Glomerular visceral epithelial cell (primary cell): ENCODE measurements around the gene MBOAT2.
"Not testable (repeated sequence)": the region's sequence is repeated elsewhere in the genome, so short reads cannot be mapped to it uniquely, and the experiment has no call there.

Experiments
- DNase-seq: peaks from one replicate; pipeline ENCODE4 v3.0.0-alpha.2; 2016; ENCODE audit errors: extremely low spot score

The MBOAT2 gene

DNA sequence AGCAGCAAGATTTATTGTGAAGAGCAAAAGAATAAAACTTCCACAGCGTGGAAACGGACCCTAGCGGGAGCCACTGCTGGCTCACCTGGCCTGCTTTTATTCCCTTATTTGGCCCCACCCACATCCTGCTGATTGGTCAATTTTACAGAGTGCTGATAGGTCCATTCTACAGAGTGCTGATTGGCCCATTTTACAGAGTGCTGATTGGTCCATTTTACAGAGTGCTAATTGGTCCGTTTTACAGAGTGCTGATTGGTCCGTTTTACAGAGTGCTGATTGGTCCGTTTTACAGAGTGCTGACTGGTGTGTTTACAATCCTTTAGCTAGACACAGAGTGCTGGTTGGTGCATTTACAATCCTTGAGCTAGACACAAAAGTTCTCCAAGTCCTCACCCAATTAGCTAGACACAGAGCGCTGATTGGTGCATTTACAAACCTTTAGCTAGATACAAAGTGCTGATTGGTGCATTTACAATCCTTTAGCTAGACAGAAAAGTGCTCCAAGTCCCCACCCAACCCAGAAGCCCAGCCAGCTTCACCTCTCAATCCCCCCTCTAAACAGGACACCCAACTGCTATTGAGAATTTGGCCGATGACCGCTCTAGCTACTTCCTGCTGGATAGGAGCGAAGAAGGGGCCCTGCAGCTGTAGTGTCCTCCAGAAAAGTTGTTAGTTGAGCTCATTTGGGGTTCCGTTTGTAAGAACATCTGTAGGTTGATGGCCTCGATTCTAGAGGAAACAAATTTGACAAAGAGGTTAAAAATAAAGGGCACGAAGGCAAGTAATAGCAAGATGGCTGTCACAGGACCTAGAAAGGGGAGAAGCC, 108.2 kb downstream of the MBOAT2 start:
- not testable (repeated sequence) for DNase-seq

DNA sequence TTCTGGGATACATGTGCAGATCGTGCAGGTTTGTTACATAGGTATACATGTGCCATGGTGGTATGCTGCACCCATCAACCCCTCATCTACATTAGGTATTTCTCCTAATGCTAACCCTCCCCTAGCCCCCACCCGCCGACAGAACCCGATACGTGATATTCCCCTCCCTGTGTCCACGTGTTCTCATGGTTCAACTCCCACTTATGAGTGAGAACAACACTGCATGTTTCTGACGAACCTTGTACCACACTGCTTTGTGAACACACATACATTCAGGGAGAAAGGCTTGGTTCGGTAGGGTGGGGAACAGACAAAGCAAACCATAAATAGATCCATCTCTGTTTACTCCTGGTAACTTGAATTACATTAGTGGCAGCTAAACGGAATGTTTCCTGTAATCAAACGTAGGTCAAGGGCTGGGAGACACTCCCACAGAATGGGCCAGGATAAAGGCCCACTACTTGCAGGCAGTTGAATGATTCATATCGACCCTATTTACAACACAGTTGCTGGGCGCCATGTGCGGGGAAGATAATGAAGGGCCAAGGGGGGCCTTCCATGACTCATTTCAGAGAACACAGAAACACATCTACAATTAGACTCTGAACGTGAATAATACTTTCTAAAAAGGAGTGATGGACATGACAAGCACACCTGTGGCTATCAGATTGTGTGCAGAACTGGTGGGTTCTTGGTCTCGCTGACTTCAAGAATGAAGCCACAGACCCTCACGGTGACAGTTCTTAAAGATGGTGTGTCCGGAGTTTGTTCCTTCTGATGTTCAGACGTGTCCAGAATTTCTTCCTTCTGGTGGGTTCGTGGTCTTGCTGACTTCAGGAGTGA, 109.3 kb downstream of the MBOAT2 start:
- no peak for DNase-seq

DNA sequence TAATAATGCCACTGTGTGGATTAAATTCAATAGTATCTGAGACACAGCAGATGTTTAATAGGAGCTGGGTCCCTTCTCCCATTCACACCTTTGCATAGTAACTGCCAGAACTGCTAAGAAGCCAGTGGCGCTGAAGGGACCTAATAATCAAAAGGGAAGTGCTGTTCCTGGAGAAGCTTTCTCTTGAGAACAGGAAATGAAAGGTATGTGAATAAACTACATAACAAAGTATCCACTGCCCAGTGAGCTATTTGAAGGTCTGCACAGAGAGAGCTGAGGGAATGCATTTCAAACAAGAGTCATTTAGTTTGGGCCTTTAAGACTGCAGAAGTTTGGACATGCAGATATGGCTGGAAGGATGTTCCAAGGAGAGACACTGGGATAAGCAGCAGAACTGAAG, 110.0 kb downstream of the MBOAT2 start:
- DNase-seq, result no peak

- no peak for DNase-seq
Measured at GRCh38 chr2:8892111-8892510, 111.4 kb downstream of the MBOAT2 start.

DNA sequence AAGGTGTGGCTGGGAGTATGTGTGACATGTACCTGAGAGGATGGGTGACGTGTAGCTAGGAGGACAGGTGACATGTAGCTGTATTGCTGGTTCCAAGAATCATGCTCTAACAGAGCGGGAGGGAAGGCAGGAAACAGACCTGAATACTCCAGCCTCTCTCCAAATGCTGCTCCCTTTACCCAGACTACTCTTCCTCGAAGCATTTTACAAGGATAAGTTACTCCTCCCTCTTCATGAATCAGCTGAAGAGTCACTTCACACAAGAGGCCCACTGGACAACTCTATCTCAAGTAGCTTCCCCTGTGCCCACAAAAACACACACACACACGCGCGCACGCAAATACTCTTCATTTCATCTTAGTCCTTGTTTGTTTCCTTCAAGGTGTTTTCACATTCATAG, 113.5 kb downstream of the MBOAT2 start:
- no peak for DNase-seq

DNA sequence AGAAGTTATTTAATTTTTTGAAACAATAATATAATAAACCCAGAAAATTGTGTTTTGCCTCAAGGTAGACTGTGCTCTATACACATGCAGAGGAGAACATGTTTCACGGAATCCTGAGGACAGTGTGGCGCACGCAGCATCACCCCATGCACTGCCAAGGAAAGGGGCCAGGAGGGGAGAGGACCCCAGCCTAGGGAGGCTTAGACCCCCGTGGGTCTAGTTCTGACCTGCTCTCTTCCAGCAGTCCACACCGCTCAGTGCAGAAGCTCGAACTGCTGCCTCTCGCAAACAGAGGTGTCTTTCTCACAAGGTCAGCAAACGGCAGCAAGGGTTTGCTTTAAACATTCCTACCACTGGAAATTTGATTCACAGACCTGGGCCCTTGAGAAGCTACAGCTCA, 114.5 kb downstream of the MBOAT2 start:
- no peak for DNase-seq

- DNase-seq, result no peak
Measured at GRCh38 chr2:8886876-8887275, 116.6 kb downstream of the MBOAT2 start.

- no peak for DNase-seq
Measured at GRCh38 chr2:8886202-8886518, 117.3 kb downstream of the MBOAT2 start.

DNA sequence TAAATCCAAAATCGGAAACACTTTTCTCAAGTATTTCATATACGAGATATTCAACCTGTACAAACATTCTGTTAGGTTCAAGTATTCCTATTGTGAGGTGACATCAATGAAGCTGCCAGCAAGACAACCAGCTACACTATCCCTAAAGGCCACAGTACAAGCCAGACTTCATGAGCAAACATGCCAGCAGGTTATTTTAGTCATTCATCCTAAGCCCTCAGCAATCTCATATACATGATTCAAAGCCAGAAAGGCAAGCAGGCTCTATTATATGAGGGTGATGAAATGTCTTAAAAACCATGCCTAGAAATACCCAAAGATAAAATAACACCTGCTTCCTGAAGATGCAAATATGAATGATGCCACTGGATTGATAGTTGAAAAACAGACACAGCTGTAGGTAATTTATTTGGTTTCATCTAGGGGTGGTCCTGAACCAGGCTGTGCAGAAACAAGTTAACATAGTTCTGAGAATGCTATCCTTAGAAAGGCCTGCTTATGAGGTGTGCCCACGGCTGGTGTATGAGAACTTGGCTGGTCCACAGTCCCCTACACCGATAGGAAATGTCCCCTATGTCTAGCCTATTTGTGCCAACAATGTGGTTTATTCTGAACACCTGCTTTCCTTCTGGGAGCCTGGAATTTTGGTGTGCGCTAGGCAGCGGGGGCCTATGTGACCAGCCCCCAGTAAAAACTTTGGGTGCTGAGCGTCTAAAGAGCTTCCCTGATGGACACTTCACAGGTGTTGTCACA, 117.9 kb downstream of the MBOAT2 start:
- no peak for DNase-seq

GRCh38 chr2:8884812-8885211, 118.7 kb downstream of the MBOAT2 start:
- DNase-seq, result no peak

DNA sequence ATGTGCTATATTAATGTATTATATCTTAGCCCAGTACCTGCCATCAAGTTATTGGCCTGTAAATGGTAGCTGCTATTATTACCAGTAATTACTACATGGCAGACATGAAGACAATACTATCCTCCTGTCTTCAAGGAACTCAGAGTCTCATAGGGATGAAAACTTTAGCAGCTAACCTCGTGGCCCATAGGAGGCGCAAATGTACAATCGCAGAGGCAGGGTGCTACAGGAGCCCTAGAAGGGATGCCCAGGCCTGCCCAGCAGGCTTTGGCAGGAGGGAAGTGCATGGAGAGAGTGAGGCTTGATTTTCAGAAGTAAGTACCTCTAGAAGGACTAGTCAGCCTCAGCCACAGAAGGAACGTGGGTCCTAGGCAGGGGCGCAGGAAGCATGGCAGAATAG, 121.4 kb downstream of the MBOAT2 start:
- DNase-seq, result no peak

DNA sequence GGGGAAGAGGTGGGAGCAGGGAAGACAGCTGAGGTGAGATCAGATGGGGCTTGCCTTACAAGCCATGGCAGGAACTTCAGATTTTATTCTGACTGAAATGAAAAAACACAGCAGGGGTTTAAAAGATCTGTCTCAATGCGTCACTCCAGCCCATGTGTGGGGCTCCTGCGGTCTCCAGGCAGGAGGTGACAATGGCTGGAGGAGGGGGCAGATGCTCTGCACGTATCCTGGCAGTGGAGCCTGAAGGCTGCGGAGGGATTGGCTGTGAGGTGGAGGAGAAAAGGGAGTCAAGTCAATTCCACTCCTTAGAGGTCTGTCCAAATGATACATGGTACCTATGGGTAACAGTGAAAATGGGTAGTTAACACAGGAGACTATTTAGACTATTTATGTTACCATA, 125.6 kb downstream of the MBOAT2 start:
- no peak for DNase-seq

GRCh38 chr2:8877332-8877731, 126.2 kb downstream of the MBOAT2 start:
- DNase-seq, result no peak

DNA sequence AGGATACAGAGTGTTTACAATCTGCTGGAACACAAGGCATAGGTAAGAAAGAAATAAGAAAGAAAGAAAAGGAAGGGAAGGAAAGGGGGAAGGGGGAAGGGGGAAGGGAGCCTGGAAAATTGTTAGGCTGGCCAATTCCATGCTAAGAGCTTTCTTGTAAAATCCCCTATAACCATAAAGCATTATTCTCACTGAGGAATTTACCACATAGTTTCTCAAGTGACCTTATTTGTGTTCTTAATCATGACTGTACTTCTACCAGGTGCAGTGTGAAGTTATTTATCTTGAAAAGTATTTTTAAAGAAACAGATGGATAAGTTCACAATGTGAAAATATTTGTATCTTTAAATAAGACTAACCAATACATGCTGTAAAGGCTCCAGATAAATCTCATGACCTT, 126.9 kb downstream of the MBOAT2 start:
- peak; percentile 18 for DNase-seq

- peak; percentile 50 for DNase-seq
Measured at GRCh38 chr2:8872821-8873432, 130.6 kb downstream of the MBOAT2 start.

DNA sequence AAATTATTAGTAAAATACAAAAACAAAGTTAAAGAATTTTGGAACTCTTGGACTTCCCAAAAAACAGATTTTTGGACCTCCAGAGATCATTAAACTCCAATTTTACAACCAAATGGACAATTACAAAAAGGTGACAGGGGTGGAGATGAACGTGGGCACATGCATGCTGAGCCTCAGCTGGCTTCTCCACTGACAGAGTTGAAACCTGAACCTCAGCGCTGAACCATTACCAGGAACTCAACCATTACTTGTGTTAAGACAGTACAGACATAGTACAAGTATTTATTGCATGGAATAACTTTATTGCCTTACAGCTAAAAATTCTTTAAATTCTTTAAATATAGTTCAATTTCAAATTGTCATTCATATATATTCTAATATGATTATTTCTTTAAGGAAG, 133.0 kb downstream of the MBOAT2 start:
- DNase-seq, result no peak

DNA sequence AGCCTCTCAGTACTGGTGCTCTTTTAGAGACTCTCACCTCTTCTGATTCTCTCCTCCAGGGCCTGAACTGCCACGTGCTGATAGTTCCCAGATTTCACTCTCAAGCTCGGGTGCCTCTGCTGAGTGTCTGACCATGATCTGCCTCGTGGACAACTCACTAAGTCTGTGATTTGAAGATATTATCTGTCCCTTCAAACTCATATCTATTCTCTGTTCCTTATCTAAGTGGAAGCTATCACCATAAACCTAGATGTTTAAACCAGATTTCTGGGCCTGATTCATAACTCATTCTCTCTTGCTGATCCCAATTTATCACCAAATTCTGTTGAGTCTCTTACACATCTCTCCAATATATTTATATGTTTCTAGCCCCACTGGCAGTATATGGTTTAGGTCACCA, 136.1 kb downstream of the MBOAT2 start:
- no peak for DNase-seq

- DNase-seq, result no peak
Measured at GRCh38 chr2:8863331-8863953, 140.0 kb downstream of the MBOAT2 start.

- DNase-seq, result no peak
Measured at GRCh38 chr2:8862230-8862629, 141.3 kb downstream of the MBOAT2 start.

- no peak for DNase-seq
Measured at GRCh38 chr2:8861797-8862196, 141.7 kb downstream of the MBOAT2 start.

GRCh38 chr2:8860239-8860638, 143.2 kb downstream of the MBOAT2 start:
- peak; percentile 18 for DNase-seq

GRCh38 chr2:8858910-8859309, 144.6 kb downstream of the MBOAT2 start:
- no peak for DNase-seq
